DOHH2 (cell line): ENCODE measurements around the gene SV2A.

Source experiments
- EZH2phosphoT487 ChIP-seq: fragments of 200-600 bp; sonication (generic); IDR thresholded peaks from 2 replicates; pipeline ENCODE4 v1.6.1; 2017; ENCODE audit warnings: borderline replicate concordance, mild to moderate bottlenecking, antibody characterized with exemption, low read length, moderate library complexity, mixed read lengths
- TF ChIP-seq, protein P1 (sequence below): fragments of 200-600 bp; sonication (generic); IDR thresholded peaks from one replicate; pipeline ENCODE4 v1.5.1; 2014; ENCODE audit warnings: antibody characterized with exemption, mild to moderate bottlenecking, low read depth, low read length; ENCODE audit not compliant: poor library complexity, severe bottlenecking

DNA sequence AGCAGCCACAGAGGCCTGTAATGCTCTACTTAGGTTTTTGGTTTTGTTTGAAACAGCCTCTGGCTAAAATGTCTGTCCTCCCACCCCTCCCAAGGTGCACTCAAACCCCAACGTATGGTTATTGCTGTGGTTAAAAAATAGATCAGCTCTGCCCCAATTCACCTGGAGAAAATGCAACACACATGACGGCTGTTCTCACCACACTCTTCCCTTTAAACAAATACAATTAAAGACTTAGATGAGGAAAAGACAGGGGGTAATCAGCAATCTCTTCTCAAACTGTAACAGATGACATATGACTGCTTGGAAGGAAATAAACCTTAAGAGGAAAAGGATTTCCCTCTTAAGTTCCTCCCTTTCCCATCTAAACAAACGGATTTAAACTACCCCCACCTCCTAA, 25.2 kb upstream of the SV2A start:
- TF ChIP-seq, protein P1, sequence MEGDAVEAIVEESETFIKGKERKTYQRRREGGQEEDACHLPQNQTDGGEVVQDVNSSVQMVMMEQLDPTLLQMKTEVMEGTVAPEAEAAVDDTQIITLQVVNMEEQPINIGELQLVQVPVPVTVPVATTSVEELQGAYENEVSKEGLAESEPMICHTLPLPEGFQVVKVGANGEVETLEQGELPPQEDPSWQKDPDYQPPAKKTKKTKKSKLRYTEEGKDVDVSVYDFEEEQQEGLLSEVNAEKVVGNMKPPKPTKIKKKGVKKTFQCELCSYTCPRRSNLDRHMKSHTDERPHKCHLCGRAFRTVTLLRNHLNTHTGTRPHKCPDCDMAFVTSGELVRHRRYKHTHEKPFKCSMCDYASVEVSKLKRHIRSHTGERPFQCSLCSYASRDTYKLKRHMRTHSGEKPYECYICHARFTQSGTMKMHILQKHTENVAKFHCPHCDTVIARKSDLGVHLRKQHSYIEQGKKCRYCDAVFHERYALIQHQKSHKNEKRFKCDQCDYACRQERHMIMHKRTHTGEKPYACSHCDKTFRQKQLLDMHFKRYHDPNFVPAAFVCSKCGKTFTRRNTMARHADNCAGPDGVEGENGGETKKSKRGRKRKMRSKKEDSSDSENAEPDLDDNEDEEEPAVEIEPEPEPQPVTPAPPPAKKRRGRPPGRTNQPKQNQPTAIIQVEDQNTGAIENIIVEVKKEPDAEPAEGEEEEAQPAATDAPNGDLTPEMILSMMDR = no peak
- TF ChIP-seq EZH2phosphoT487 = no peak
